Osteocyte (in vitro differentiated cells): ENCODE measurements around the gene PTPN9. TPM values are rescaled to one million over a fixed set of nuclear protein-coding genes. Genes with fewer than 3 reads are reported as not detected.

Experiments
- DNase-seq: peaks from one replicate; pipeline ENCODE4 v3.0.0; 2021; ENCODE audit warnings: mixed read lengths; ENCODE audit not compliant: unreplicated experiment; ENCODE audit errors: extremely low spot score
- H3K27ac Mint-ChIP-seq: one replicate; pipeline ENCODE4 v1.8.0; 2021; ENCODE audit warnings: mild to moderate bottlenecking, mixed read lengths; ENCODE audit not compliant: unreplicated experiment
- H3K27me3 Mint-ChIP-seq: one replicate; pipeline ENCODE4 v1.8.0; 2021; ENCODE audit warnings: mixed read lengths; ENCODE audit not compliant: unreplicated experiment
- H3K36me3 Mint-ChIP-seq: one replicate; pipeline ENCODE4 v1.8.0; 2021; ENCODE audit warnings: mixed read lengths; ENCODE audit not compliant: unreplicated experiment
- H3K4me1 Mint-ChIP-seq: one replicate; pipeline ENCODE4 v1.8.0; 2021; ENCODE audit warnings: mixed read lengths; ENCODE audit not compliant: unreplicated experiment
- H3K4me3 Mint-ChIP-seq: one replicate; pipeline ENCODE4 v1.8.0; 2021; ENCODE audit warnings: mild to moderate bottlenecking, moderate library complexity, mixed read lengths; ENCODE audit not compliant: unreplicated experiment
- H3K9me3 Mint-ChIP-seq: one replicate; pipeline ENCODE4 v1.8.0; 2021; ENCODE audit warnings: mixed read lengths; ENCODE audit not compliant: unreplicated experiment
- CTCF ChIP-seq: fragments of 200-600 bp; sonication (generic); IDR thresholded peaks from 2 replicates; pipeline ENCODE4 v1.5.0; 2021; ENCODE audit warnings: antibody characterized with exemption, mild to moderate bottlenecking, moderate library complexity
- total RNA-seq: library from RNA; stranded (reverse); gene quantifications from 2 replicates; pipeline ENCODE4 v1.2.1, GENCODE V29; 2021

Gene PTPN9
- total RNA-seq, 1 donor from 2014 or later, result 53.4 TPM

- Mint-ChIP-seq H3K36me3 (no peaks in the 10 kb centered on the region), H3K4me1 (peaks cover 19% of the 10 kb centered on the region), H3K27me3 (no peaks in the 10 kb centered on the region), H3K9me3 (no peaks in the 10 kb centered on the region), H3K4me3 (peak overlapping the region; percentile 82), H3K27ac (peak overlapping the region; percentile 93)
- peak; percentile 92 for DNase-seq
- TF ChIP-seq CTCF, result no peak
Observed at GRCh38 chr15:75455424-75455981, 123.6 kb downstream of the PTPN9 start.

- H3K4me1 Mint-ChIP-seq, result peaks cover 24% of the 10 kb centered on the region
- H3K27ac Mint-ChIP-seq, result peak overlapping the region; percentile 93
- H3K27me3 Mint-ChIP-seq, result no peaks in the 10 kb centered on the region
- TF ChIP-seq CTCF, result no peak
- H3K9me3 Mint-ChIP-seq, result no peaks in the 10 kb centered on the region
- H3K4me3 Mint-ChIP-seq, result peak overlapping the region; percentile 82
- H3K36me3 Mint-ChIP-seq, result no peaks in the 10 kb centered on the region
- peak; percentile 89 for DNase-seq
Observed at GRCh38 chr15:75454471-75455378, 124.4 kb downstream of the PTPN9 start.

- Mint-ChIP-seq H3K4me3 (peak overlapping the region; percentile 96), H3K36me3 (no peaks in the 10 kb centered on the region), H3K27ac (peak overlapping the region; percentile 98), H3K4me1 (peaks cover 31% of the 10 kb centered on the region), H3K27me3 (no peaks in the 10 kb centered on the region), H3K9me3 (no peaks in the 10 kb centered on the region)
- DNase-seq, result peak; percentile 99
- no peak for TF ChIP-seq CTCF
Observed at GRCh38 chr15:75453703-75454470, 125.2 kb downstream of the PTPN9 start.

- no peaks in the 10 kb centered on the region for H3K36me3 Mint-ChIP-seq
- TF ChIP-seq CTCF, result peak; percentile 28
- no peaks in the 10 kb centered on the region for H3K9me3 Mint-ChIP-seq
- no peak for DNase-seq
- H3K4me3 Mint-ChIP-seq, result peak overlapping the region; percentile 96
- peak overlapping the region; percentile 98 for H3K27ac Mint-ChIP-seq
- H3K4me1 Mint-ChIP-seq, result peaks cover 32% of the 10 kb centered on the region
- H3K27me3 Mint-ChIP-seq, result no peaks in the 10 kb centered on the region
Observed at GRCh38 chr15:75452865-75453702, 126.0 kb downstream of the PTPN9 start.
